ENCODE measurements around the gene PPA2. TPM values are rescaled to one million over a fixed set of nuclear protein-coding genes. Genes with fewer than 3 reads are reported as not detected.

PPA2 gene
- total RNA-seq, 1 donor from 2014 or later: 54.3 TPM

DNA sequence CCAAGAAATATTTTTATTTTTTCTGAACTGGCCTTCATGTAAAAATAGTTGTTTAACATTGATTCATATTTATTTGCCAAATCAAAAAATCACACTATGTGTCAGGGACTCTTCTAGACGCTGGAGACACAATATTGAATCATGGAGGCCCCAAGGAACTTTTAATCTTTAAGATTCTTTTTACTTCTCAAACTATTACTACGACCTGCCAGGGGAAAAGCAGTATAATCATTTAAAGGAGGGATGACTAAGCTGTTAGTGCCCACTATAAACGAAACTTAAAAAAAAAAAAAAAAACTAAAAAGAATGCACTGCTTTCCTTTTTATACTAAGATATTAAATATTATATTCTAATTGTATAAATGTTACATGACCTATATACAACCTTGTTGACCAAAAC is 84.7 kb downstream of the PPA2 start:
- Mint-ChIP-seq H3K27me3 (no peaks in the 10 kb centered on the region), H3K4me1 (no peaks in the 10 kb centered on the region), H3K9me3 (no peaks in the 10 kb centered on the region), H3K36me3 (ENCODE audit: low read depth) (peaks cover 57% of the 10 kb centered on the region), H3K4me3 (no peak overlapping the region), H3K27ac (no peak overlapping the region)
- TF ChIP-seq, protein P1, sequence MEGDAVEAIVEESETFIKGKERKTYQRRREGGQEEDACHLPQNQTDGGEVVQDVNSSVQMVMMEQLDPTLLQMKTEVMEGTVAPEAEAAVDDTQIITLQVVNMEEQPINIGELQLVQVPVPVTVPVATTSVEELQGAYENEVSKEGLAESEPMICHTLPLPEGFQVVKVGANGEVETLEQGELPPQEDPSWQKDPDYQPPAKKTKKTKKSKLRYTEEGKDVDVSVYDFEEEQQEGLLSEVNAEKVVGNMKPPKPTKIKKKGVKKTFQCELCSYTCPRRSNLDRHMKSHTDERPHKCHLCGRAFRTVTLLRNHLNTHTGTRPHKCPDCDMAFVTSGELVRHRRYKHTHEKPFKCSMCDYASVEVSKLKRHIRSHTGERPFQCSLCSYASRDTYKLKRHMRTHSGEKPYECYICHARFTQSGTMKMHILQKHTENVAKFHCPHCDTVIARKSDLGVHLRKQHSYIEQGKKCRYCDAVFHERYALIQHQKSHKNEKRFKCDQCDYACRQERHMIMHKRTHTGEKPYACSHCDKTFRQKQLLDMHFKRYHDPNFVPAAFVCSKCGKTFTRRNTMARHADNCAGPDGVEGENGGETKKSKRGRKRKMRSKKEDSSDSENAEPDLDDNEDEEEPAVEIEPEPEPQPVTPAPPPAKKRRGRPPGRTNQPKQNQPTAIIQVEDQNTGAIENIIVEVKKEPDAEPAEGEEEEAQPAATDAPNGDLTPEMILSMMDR (IDR thresholded peaks at IDR 0.05): no peak
- DNase-seq: no peak
- no peak for ATAC-seq (ENCODE audit: low read depth)
- intact Hi-C loops (cut with micrococcal nuclease): no loop called here
- ChIA-PET POLR2A (no interaction called here), CTCF (no interaction called here)

DNA sequence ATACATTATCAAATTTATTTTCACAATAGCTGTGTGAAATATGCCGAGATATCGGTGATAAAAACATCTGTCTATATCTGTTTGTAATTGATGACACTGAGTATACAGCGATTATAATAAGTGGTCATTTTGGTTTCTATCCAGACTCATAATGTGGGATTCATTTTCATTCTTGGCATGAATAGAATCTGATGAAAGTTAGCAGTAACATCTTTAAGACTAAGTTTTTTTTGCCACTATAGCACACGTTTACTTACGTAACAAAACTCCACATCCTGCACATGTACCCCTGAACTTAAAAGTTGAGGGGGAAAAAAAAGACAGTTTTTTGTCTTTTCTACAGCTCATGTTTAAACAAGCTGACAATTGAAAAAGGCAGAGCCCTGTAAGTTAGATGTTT is 86.4 kb downstream of the PPA2 start:
- POLR2A ChIA-PET: no interaction called here
- Mint-ChIP-seq H3K4me3 (no peak overlapping the region), H3K9me3 (no peaks in the 10 kb centered on the region), H3K27ac (no peak overlapping the region), H3K27me3 (no peaks in the 10 kb centered on the region), H3K4me1 (no peaks in the 10 kb centered on the region), H3K36me3 (ENCODE audit: low read depth) (peaks cover 61% of the 10 kb centered on the region)
- TF ChIP-seq, protein P1 (IDR thresholded peaks at IDR 0.05): no peak
- ATAC-seq (ENCODE audit: low read depth): no peak
- CTCF ChIA-PET: no interaction called here
- intact Hi-C loops (cut with micrococcal nuclease): no loop called here
- no peak for DNase-seq

DNA sequence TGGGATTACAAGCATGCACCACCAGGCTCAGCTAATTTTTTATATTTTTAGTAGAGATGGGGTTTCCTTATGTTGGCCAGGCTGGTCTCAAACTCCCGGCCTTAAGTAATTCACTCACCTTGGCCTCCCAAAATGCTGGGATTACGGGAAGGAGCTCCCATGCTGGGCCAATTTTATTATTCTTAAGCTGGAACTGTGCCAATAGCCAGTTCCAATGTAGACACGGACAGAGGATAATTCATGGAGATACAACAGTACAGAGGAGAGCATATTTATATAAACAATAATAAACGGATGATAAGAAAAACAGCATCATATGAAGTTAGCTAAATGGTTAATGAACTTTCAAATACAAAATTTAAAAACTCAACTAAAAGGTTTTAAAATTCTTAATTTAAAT is 87.8 kb downstream of the PPA2 start:
- Mint-ChIP-seq H3K27ac (no peak overlapping the region), H3K4me1 (no peaks in the 10 kb centered on the region), H3K27me3 (no peaks in the 10 kb centered on the region), H3K4me3 (no peak overlapping the region), H3K36me3 (ENCODE audit: low read depth) (peaks cover 60% of the 10 kb centered on the region), H3K9me3 (no peaks in the 10 kb centered on the region)
- TF ChIP-seq, protein P1 (IDR thresholded peaks at IDR 0.05): no peak
- CTCF ChIA-PET: no interaction called here
- DNase-seq (no peak), ATAC-seq (ENCODE audit: low read depth) (no peak)
- intact Hi-C loops (cut with micrococcal nuclease): no loop called here
- POLR2A ChIA-PET: interaction anchor here (0.7 kb wide), 1 partner anchor 10 kb away, joined by 3 read pairs; no protein-coding TSS in a partner anchor

DNA sequence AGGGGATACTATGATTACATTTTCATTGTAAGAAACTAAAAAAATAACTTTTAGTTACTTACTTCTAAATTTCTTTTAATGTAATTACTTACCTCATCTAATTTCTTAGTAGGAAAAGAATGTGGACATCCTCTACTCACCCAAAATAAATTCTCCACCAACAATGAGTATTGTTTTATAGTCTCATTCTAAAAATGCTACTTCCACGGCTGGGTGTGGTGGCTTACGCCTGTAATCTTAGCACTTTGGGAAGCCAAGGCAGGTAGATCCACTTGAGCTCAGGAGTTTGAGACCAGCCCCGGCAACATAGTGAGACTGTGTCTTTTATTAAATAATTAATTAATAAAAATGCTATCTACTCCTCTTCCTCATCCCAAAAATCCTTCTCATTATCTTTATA is 99.8 kb downstream of the PPA2 start:
- TF ChIP-seq, protein P1 (IDR thresholded peaks at IDR 0.05): no peak
- Mint-ChIP-seq H3K4me3 (no peak overlapping the region), H3K4me1 (no peaks in the 10 kb centered on the region), H3K9me3 (no peaks in the 10 kb centered on the region), H3K27ac (no peak overlapping the region), H3K36me3 (ENCODE audit: low read depth) (peaks cover 39% of the 10 kb centered on the region), H3K27me3 (no peaks in the 10 kb centered on the region)
- DNase-seq (no peak), ATAC-seq (ENCODE audit: low read depth) (no peak)
- ChIA-PET CTCF (no interaction called here), POLR2A (no interaction called here)
- intact Hi-C loops (cut with micrococcal nuclease): no loop called here

DNA sequence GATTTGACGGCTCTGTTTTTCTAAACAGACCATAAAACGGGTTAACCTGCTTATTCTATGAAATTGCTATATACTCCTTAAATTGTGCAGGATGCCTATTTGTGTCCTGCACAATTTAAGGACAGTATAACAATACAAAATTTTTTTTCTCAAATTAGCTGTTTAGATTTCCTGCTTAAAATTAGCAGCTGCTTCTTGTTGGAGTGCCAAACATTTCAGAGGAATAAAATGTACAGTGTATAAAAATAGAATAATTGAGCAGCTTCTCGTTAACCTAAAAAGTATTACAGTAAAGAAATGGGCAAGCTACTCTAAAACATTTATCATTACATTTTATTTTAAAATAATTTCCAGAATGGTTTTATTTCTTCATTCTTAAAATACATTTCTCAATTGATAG is 100.5 kb downstream of the PPA2 start:
- ATAC-seq (ENCODE audit: low read depth): no peak
- no peak for DNase-seq
- no peak overlapping the region for H3K4me3 Mint-ChIP-seq
- ChIA-PET CTCF (no interaction called here), POLR2A (no interaction called here)
- H3K9me3 Mint-ChIP-seq: no peaks in the 10 kb centered on the region
- TF ChIP-seq, protein P1 (IDR thresholded peaks at IDR 0.05): no peak
- no peaks in the 10 kb centered on the region for H3K4me1 Mint-ChIP-seq
- intact Hi-C loops (cut with micrococcal nuclease): no loop called here
- no peak overlapping the region for H3K27ac Mint-ChIP-seq
- H3K36me3 Mint-ChIP-seq (ENCODE audit: low read depth): peaks cover 43% of the 10 kb centered on the region
- H3K27me3 Mint-ChIP-seq: no peaks in the 10 kb centered on the region

Data from activated B cell treated with CpG ODN at 0.5 μM for 24 hours (primary cell).